Natural killer cell (primary cell): ENCODE data around the gene CSTF3. TPM values are rescaled to one million over a fixed set of nuclear protein-coding genes. Genes with fewer than 3 reads are reported as not detected.

Experiments
- ATAC-seq, 3 donors: fragments of 150-1000 bp in 2 of 3; fragments of 200-7000 bp in 1 of 3; cut with Tn5 transposase; 1 replicate in 1 of 3; 2 replicates in 2 of 3; pipeline ENCODE4 v1.10.0; 2021; ENCODE audit warnings: mild to moderate bottlenecking in 2 of 3, moderate library complexity in 2 of 3
- DNase-seq, 2 donors: peaks; one replicate each; pipeline versions ENCODE4 v3.0.0 to v3.0.0-alpha.2; 2013 to 2021; ENCODE audit warnings: mixed read lengths in 1 of 2
- H3K27ac ChIP-seq: one replicate; pipeline ENCODE4 v1.5.1; 2013; ENCODE audit warnings: mild to moderate bottlenecking, low read length
- H3K27me3 ChIP-seq: one replicate; pipeline ENCODE4 v1.6.1; 2013; ENCODE audit warnings: low read length; ENCODE audit not compliant: control insufficient read depth, insufficient read depth
- H3K36me3 ChIP-seq: one replicate; pipeline ENCODE4 v1.6.1; 2013; ENCODE audit warnings: low read length; ENCODE audit not compliant: control insufficient read depth, insufficient read depth
- H3K4me1 ChIP-seq: one replicate; pipeline ENCODE4 v1.6.1; 2013; ENCODE audit warnings: low read length; ENCODE audit not compliant: control insufficient read depth, insufficient read depth
- H3K4me3 ChIP-seq: one replicate; pipeline ENCODE4 v1.5.1; 2013; ENCODE audit warnings: low read length
- H3K9me3 ChIP-seq: one replicate; pipeline ENCODE4 v1.6.1; 2013; ENCODE audit warnings: low read length; ENCODE audit not compliant: control insufficient read depth, insufficient read depth
- H3K27ac Mint-ChIP-seq, 2 donors: one replicate each; pipeline ENCODE4 v1.8.0; 2022; ENCODE audit warnings: mild to moderate bottlenecking in 2 of 2, mixed read lengths in 2 of 2, moderate library complexity in 1 of 2
- H3K27me3 Mint-ChIP-seq, 2 donors: one replicate each; pipeline ENCODE4 v1.8.0; 2022; ENCODE audit warnings: low read depth in 2 of 2, mixed read lengths in 2 of 2
- H3K36me3 Mint-ChIP-seq: one replicate; pipeline ENCODE4 v1.8.0; 2022; ENCODE audit warnings: mixed read lengths
- H3K4me1 Mint-ChIP-seq, 2 donors: one replicate each; pipeline ENCODE4 v1.8.0; 2022; ENCODE audit warnings: mixed read lengths in 2 of 2
- H3K4me3 Mint-ChIP-seq: one replicate; pipeline ENCODE4 v1.8.0; 2022; ENCODE audit warnings: mild to moderate bottlenecking, moderate library complexity, mixed read lengths
- H3K9me3 Mint-ChIP-seq, 2 donors: one replicate each; pipeline ENCODE4 v1.8.0; 2022; ENCODE audit warnings: mixed read lengths in 2 of 2
- CTCF ChIP-seq: fragments of 200-600 bp; IDR thresholded peaks from one replicate; pipeline ENCODE4 v1.8.0; 2022; ENCODE audit warnings: antibody characterized with exemption
- WGBS: methylation state at CpG from one replicate; pipeline ENCODE4 v1.1.7; 2013; ENCODE audit warnings: missing lambda C conversion rate; ENCODE audit not compliant: insufficient coverage; 5-methylcytosine and 5-hydroxymethylcytosine counted together
- intact Hi-C: fragments of 100-400 bp; cut with micrococcal nuclease; formaldehyde crosslinking; loops from one replicate; pipeline ENCODE4 v1.14.2; 2022
- total RNA-seq, 4 donors: library from RNA; stranded (reverse); fragments of 120-200 nt in 1 of 4; gene quantifications; one replicate each; pipeline versions ENCODE4 v1.2.3 to v1.2.4, GENCODE V29; 2013 to 2022

The CSTF3 gene
- total RNA-seq, 3 donors from 2014 or later (not counting 1 experiment from before 2014, with no cell fraction given): 10.9 to 15.6 (median 12.0) TPM

GRCh38 chr11:33035011-33035410 is 126.3 kb downstream of the CSTF3 start:
- Histone ChIP-seq H3K36me3 (no peaks in the 10 kb centered on the region), H3K4me1 (peaks cover 2% of the 10 kb centered on the region), H3K27me3 (no peaks in the 10 kb centered on the region), H3K4me3 (no peak overlapping the region), H3K9me3 (no peaks in the 10 kb centered on the region), H3K27ac (no peak overlapping the region)
- Mint-ChIP-seq H3K27me3 (peaks cover 2 to 17% of the 10 kb centered on the region in 2 donors), H3K9me3 (no peaks in the 10 kb centered on the region), H3K36me3 (no peaks in the 10 kb centered on the region), H3K27ac (no peak overlapping the region), H3K4me3 (no peak overlapping the region), H3K4me1 (peaks cover 0 to under 1% of the 10 kb centered on the region in 2 donors)
- intact Hi-C loops: loop anchor here (5.0 kb wide), 1 partner anchor 1017 kb away; the partner anchor contains the start of gene CAPRIN1
- TF ChIP-seq CTCF: no peak
- 100% methylated on average over 1 of the region's 1 CpG for WGBS
- DNase-seq: no peak
- ATAC-seq: no peak

Other genes starting within 250 kb of the CSTF3 start
- 1 to 10 TPM in 2 of 3 donors, under 1 TPM in 1; 0.80 to 1.8 (median 1.2) TPM for gene DEPDC7, start 145.6 kb downstream of the CSTF3 start, total RNA-seq
- gene TCP11L1, start 121.9 kb downstream of the CSTF3 start, total RNA-seq: 10 to 100 TPM; 20.7 to 24.5 (median 22.7) TPM
- 10 to 100 TPM; 80.6 to 92.9 (median 87.7) TPM for gene HIPK3, start 95.9 kb upstream of the CSTF3 start, total RNA-seq
- not detected for gene KIAA1549L, start 214.6 kb upstream of the CSTF3 start, total RNA-seq